SHP77 treated with DMSO at 0.1 percent for 48 hours (cell line): ENCODE data around the gene TPT1.
"Not testable (repeated sequence)": the region's sequence is repeated elsewhere in the genome, so short reads cannot be mapped to it uniquely, and the experiment has no call there.

Source experiments
- DNase-seq: peaks from one replicate; lab custom pipeline; 2025; lab: John Stamatoyannopoulos, UW

Gene TPT1

GRCh38 chr13:45341034-45341798 is at the start of gene TPT1:
Gene TPT1 (minus strand): TSS chr13:45341183. CDS start chr13:45341069, 114 bp downstream.
- peak; percentile 78 for DNase-seq

GRCh38 chr13:45390348-45390747 is 49.4 kb upstream of the TPT1 start:
- DNase-seq, result not testable (repeated sequence)

GRCh38 chr13:45388664-45389063 is 47.7 kb upstream of the TPT1 start:
- no peak for DNase-seq

DNA sequence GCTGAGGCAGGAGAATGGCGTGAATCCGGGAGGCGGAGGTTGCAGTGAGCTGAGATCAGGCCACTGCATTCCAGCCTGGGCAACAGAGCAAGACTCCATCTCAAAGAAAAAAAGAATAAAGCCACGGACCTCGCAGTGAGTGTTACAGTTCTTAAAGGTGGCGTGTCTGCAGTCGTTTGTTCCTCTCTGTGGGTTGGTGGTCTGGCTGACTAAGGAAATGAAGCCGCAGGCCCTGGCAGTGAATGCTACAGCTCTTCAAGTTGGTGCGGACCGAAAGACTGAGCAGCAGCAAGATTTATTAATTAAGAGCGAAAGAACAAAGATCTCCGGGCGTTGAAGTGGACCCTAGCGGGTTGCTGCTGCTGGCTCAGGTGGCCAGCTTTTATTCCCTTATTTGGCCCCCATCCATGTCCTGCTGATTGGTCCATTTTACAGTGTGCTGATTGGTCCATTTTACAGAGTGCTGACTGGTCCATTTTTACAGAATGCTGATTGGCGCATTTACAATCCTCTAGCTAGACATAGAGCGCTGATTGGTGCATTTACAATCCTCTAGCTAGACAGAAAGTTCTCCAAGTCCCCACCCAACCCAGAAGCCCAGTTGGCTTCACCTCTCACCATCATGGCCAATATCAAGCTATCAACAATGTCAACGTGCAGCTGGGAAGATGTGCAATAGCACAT is 46.1 kb upstream of the TPT1 start:
- not testable (repeated sequence) for DNase-seq

DNA sequence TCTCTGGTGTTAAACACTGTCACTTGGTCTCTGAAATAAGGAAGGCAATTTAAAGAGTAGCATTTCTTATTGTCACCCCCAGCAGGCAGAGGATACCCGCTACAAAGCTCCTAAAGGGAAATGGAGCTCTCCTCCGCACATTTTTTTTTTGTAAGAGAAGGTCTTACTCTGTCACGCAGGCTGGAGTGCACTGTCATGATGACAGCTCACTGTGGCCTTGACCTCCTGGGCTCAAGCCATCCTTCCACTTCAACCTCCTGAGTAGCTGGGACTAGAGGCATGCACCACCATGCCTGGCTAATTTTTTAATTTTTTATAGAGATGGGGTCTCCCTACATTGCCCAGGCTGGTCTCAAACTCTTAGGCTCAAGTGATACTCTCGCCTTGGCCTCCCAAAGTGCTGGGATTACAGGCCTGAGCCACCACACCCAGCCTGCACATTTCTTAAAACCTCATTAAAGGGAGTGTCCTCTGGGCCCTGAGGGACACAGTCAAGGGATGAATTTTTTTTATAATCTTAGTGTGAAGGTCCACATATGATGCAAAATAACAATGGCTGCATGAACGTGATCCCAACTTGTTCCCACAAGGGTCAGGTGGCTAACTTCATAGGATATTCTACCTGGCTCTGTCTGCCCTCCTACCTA is 45.0 kb upstream of the TPT1 start:
- no peak for DNase-seq

DNA sequence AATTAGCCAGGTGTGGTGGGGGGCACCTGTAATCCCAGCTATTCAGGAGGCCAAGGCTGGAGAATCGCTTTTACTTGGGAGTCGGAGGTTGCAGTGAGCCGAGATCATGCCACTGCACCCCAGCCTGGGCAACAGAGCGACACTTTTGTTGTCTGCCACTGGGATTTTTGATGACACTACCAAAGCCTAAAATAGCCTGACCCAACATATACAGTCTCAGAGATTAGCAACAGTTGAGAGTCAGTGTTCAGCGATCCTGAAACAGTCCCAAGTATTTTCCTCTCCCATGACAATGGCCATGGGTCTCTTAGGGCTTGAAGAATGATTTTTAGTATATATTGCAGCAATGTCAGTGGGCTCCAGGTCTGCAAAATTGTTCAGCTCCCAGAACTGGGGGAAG is 44.3 kb upstream of the TPT1 start:
- no peak for DNase-seq

DNA sequence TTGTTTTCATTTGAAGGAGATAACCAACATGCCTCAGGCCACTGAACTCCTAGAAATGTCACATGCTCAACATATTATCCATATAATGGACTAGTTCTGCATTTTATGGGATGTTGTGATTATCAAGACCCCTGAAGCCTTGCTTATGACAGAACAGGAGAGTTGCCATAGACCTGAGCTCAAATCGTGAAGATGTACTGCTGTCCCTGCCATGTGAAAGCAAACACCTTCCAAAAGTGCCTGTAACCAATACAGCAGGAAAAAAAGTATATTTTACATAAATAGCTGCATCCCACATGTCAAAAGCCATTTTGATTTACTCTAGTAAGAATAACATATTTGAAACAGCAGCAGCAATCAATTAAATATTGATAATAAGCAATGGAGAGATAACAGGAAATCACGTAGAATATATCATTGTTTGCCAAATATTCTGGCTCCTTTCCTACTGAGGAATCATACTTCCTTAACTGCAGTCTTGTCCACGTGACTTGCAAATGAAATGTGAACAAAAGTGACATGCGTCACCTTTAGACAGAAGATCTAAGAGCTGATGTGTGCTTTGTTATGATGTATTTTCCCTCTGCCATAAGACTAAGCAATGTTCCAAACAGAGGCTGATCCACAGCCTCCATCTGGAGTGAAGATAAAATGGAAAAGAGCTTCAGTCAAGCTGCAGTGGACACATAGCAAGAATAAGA is 43.6 kb upstream of the TPT1 start:
- no peak for DNase-seq

DNA sequence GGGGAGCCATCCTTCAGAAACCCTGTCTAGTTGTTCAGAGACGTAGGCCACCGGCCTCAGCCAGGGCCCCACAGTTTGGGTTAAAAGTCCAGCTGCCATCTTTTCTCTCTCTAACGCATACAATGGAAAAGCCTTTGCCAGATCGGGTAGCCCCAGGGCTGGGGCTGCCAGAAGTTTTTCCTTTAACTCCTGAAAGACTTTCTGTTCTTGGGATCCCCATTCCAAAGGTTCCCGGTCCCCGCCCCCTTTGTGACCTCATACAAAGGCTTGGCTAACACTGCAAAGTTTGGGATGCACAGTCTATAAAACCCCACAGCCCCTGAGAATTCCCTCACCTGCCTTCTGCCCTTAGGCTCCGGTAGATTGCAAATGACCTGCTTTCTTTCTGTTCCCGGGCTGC is 41.8 kb upstream of the TPT1 start:
- DNase-seq, result not testable (repeated sequence)

DNA sequence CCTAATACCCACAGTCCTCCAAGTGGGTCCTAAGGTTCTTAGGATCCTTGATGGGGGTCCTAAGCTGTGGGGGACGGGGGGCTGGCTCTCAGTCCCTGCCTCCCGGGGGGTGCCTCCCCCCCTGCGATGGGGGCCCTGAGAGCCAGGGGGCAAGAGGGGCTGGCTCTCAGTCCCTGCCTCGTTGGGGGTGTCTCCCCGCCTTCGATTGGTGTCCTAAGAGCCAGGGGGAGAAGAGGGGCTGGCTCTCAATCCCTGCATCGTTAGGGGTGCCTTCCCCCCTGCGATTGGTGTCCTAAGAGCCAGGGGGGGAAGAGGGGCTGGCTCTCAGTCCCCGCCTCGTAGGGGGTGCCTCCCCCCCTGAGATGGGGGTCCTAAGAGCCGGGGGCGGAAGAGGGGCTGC is 40.2 kb upstream of the TPT1 start:
- no peak for DNase-seq

- not testable (repeated sequence) for DNase-seq
Observed at GRCh38 chr13:45380708-45381107, 39.7 kb upstream of the TPT1 start.

GRCh38 chr13:45379516-45379915 is 38.5 kb upstream of the TPT1 start:
- DNase-seq, result not testable (repeated sequence)

DNA sequence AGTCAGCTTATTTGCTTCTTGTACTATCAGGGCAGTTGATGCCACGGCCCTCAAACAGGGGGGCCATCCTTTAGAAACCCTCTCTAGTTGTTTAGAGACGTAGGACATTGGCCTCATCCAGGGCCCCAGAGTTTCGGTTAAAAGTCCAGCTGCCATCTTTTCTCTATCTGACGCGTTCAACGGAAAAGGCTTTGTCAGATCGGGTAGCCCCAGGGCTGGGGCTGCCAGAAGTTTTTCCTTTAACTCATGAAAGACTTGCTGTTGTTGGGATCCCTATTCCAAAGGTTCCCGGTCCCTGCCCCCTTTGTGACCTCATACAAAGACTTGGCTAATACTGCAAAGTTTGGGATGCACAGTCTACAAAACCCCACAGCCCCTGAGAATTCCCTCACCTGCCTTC is 37.8 kb upstream of the TPT1 start:
- DNase-seq, result not testable (repeated sequence)

GRCh38 chr13:45377314-45377713 is 36.3 kb upstream of the TPT1 start:
- not testable (repeated sequence) for DNase-seq

DNA sequence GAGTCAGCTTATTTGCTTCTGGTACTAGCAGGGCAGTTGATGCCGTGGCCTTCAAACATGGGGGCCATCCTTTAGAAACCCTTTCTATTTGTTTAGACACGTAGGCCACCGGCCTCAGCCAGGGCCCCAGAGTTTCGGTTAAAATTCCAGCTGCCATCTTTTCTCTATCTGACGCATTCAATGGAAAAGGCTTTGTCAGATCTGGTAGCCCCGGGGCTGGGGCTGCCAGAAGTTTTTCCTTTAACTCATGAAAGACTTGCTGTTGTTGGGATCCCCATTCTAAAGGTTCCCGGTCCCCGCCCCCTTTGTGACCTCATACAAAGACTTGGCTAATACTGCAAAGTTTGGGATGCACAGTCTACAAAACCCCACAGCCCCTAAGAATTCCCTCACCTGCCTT is 35.7 kb upstream of the TPT1 start:
- not testable (repeated sequence) for DNase-seq

DNA sequence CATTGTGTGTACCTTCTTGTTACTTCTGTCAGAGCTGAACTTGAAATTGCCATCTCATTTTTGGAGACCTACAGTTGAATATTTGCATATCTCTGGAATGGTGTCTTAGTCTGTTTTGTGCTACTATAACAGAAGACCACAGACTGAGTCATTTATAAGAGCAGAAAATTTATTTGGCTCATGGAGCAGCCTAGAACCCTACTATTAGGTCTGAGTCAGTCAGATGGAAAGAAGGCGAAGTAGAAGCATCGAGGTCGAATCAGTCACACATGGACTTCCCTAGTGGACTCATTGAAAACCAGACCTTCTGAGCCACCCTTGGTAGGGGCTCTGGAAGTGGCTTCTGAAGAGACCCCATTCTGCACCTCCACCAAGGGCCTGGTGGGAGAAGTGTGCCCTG is 33.9 kb upstream of the TPT1 start:
- no peak for DNase-seq

- DNase-seq, result no peak
Observed at GRCh38 chr13:45373162-45373547, 32.2 kb upstream of the TPT1 start.

DNA sequence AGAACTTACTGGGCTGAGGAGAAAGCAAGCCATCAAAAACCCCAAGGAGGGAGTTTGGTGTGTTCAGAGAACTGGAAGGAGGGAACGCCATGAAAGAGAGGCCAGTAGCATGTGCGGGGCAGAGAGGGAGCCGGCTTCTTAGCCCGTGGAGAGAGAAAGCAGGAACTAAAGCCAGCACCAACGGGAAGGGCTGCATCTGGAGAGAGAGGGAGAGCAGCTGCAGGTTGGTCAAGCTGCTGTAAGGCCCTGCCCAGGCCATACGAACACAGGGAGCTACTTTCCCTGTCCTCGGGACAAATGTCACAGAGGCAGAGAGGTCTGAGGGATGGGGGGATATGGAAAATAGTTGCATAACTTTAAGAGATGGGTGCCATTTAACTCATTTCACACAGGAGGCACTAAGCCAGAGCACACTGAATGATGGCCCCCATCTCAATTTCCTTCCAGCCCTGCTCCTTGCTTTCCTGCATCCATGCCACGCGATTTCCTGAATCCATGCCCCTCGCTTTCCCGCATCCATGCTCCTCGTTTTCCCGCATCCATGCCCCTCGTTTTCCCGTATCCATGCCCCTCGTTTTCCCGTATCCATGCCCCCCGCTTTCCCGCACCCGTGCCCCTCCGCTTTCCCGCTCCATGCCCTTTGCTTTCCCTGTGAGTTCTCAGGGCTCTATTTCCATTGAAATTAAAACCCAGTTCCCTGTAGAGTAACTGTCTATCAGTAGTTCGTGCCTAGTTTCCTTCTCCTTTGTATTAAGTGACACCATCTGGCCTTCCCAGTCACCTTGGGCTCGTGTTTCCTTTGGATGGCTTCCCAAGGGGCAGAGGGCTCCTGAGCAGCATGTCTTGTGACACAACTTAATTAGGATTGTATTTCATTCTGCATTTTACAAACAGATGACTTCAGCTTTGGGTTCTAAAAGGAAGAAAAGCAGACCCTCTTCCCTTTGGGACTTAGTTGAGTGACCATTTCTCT is 31.5 kb upstream of the TPT1 start:
- DNase-seq, result no peak

DNA sequence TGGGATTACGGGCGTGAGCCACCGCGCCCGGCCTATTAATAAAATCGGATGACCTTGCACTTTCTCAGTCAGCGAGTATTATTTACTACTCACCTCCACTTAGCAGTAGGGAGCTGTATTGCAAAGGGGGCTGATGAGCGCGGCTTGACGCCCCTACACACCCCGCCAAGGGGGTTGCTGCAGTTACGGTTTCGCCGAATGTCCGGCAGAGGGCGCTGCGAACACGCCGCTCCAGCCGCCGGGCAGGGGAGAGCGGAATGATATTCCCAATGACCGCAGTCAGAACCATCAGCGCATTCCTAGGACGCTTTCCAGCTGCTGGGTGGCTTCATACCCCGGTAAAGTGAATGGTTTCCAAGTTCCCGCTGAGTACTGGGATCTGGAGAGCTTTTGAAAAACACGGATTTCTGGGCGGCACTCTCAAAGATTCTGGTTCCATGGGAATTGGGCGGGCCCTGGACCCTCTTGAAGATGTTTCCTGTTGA is 30.0 kb upstream of the TPT1 start:
- no peak for DNase-seq

GRCh38 chr13:45369116-45369515 is 28.1 kb upstream of the TPT1 start:
- DNase-seq, result no peak

DNA sequence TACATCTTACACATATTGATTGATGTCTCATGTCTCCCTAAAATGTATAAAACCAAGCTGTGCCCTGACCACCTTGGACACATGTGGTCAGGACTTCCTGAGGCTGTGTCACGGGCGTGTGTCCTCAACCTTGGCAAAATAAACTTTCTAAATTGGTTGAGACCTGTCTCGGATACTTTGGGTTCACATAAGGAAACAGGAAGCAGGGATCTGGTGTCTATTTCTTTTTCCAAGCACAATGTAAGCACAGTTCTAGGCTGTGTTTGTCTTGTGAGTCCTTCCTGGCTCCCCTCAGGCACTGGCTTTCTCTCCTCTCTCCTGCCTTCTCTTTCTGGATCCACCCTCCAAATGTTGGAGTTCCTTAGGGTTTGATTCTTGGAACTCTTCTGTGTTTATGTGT is 27.6 kb upstream of the TPT1 start:
- no peak for DNase-seq

DNA sequence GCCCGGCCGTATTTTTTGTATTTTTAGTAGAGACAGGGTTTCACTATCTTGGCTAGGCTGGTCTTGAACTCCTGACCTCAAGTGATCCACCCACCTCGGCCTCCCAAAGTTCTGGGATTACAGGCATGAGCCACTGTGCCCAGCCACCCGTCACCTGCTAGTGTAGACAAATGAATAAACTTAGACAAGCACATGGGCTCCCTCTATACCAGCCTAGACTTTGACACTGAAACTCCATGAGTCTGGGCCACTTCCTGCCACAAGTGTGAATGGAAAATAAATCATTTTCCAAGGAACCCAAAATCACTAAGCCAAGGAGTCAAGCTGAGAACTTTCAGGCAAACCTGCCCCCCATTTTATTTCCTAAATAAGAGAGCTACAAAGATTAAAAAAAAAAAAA is 27.0 kb upstream of the TPT1 start:
- DNase-seq, result no peak
